Nephron progenitor cell (in vitro differentiated cells): ENCODE results near the gene CRIP1.

ENCODE experiments used
- DNase-seq: peaks from one replicate; pipeline ENCODE4 v3.0.0; 2021
- H3K27ac Mint-ChIP-seq: 2 replicates; pipeline ENCODE4 v1.8.0; 2021; ENCODE audit warnings: mild to moderate bottlenecking, moderate library complexity, mixed read lengths
- H3K27me3 Mint-ChIP-seq: 2 replicates; pipeline ENCODE4 v1.8.0; 2021; ENCODE audit warnings: mild to moderate bottlenecking, low read depth, mixed read lengths; ENCODE audit not compliant: poor library complexity
- H3K36me3 Mint-ChIP-seq: 2 replicates; pipeline ENCODE4 v1.8.0; 2021; ENCODE audit warnings: low read depth, mixed read lengths
- H3K4me1 Mint-ChIP-seq: 2 replicates; pipeline ENCODE4 v1.8.0; 2021; ENCODE audit warnings: mixed read lengths
- H3K4me3 Mint-ChIP-seq: 2 replicates; pipeline ENCODE4 v1.8.0; 2021; ENCODE audit warnings: mild to moderate bottlenecking, moderate library complexity, mixed read lengths
- H3K9me3 Mint-ChIP-seq: 2 replicates; pipeline ENCODE4 v1.8.0; 2021; ENCODE audit warnings: mild to moderate bottlenecking, moderate library complexity, mixed read lengths
- CTCF ChIP-seq: fragments of 200-600 bp; sonication (generic); IDR thresholded peaks from 2 replicates; pipeline ENCODE4 v1.5.0; 2021; ENCODE audit warnings: antibody characterized with exemption

The CRIP1 gene

DNA sequence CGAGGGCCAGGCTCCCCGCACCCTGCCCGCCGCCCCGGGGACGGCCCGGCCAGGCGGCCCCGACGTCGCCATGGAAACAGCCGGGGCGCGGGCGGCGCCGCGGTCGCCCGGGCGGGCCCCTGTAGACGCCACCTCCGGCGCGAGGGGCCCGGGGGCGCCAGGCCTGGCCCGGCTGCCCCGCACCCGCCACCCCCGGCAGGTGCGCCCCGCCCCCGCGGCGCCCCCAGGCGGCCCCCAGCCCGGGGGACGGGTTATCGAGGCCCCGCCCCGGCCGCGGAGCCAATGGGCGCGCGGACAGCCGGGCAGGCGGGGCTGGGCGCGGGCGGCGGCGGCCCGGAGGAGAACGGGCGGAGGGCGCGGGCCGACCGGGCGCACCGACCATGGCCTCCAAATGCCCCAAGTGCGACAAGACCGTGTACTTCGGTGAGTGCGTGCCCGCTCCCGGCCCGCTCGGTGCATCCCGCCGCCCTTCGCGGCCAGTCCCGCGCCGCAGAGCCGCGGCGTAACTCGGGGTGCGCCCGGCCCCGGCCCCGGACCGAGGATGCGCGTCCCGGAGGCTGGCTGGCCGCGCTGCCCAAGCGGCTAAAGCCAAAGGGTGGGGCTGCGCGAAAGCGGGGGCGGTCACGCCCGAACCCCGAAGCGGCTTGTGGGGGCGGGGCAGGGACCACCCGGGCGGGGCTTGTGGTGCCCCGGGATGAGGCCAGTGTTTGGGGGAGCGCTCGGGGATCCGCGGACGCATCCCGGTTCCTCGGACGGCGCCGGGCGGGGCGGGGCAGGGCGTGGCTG is 12.0 kb upstream of the CRIP1 start, which contains the start of gene CRIP2:
Gene CRIP2, plus strand, starts transcription at position 339 of the 786 bp plus-strand sequence. Its CDS starts 42 bp downstream, at position 381.
- Mint-ChIP-seq H3K4me3 (peak within 1 kb of the TSS; percentile 70), H3K9me3 (peaks cover 3% of the 10 kb centered on the region), H3K36me3 (no peaks in the 10 kb centered on the region), H3K4me1 (peaks cover 11% of the 10 kb centered on the region), H3K27me3 (peaks cover 28% of the 10 kb centered on the region), H3K27ac (no peak within 1 kb of the TSS)
- TF ChIP-seq CTCF, result no peak
- peak; percentile 72 for DNase-seq

- Mint-ChIP-seq H3K36me3 (no peaks in the 10 kb centered on the region), H3K4me1 (peaks cover 11% of the 10 kb centered on the region), H3K27me3 (peaks cover 36% of the 10 kb centered on the region), H3K9me3 (peaks cover 3% of the 10 kb centered on the region), H3K4me3 (peak overlapping the region; percentile 70), H3K27ac (no peak overlapping the region)
- TF ChIP-seq CTCF, result no peak
- DNase-seq, result peak; percentile 30
Measured at GRCh38 chr14:105475269-105476096, 11.2 kb upstream of the CRIP1 start.

- Mint-ChIP-seq H3K36me3 (no peaks in the 10 kb centered on the region), H3K9me3 (peaks cover 3% of the 10 kb centered on the region), H3K27ac (no peak overlapping the region), H3K27me3 (peaks cover 44% of the 10 kb centered on the region), H3K4me1 (peaks cover 19% of the 10 kb centered on the region), H3K4me3 (peak overlapping the region; percentile 70)
- no peak for DNase-seq
- TF ChIP-seq CTCF, result no peak
Measured at GRCh38 chr14:105476097-105476830, 10.4 kb upstream of the CRIP1 start.

GRCh38 chr14:105476831-105477659 is 9.6 kb upstream of the CRIP1 start:
- Mint-ChIP-seq H3K4me3 (peak overlapping the region; percentile 52), H3K27me3 (peaks cover 51% of the 10 kb centered on the region), H3K36me3 (no peaks in the 10 kb centered on the region), H3K9me3 (peaks cover 3% of the 10 kb centered on the region), H3K4me1 (peaks cover 24% of the 10 kb centered on the region), H3K27ac (no peak overlapping the region)
- TF ChIP-seq CTCF, result no peak
- DNase-seq, result no peak

- H3K4me1 Mint-ChIP-seq, result peaks cover 30% of the 10 kb centered on the region
- H3K27me3 Mint-ChIP-seq, result peaks cover 58% of the 10 kb centered on the region
- TF ChIP-seq CTCF, result no peak
- H3K4me3 Mint-ChIP-seq, result peak overlapping the region; percentile 47
- no peaks in the 10 kb centered on the region for H3K36me3 Mint-ChIP-seq
- H3K9me3 Mint-ChIP-seq, result peaks cover 3% of the 10 kb centered on the region
- DNase-seq, result peak; percentile 23
- H3K27ac Mint-ChIP-seq, result no peak overlapping the region
Measured at GRCh38 chr14:105477660-105478397, 8.9 kb upstream of the CRIP1 start.
